ENCODE data around the gene CDH23. TPM values are rescaled to one million over a fixed set of nuclear protein-coding genes. Genes with fewer than 3 reads are reported as not detected.
A peak's percentile ranks its signal among the peaks of the same experiment; 100 is the strongest.

Gene CDH23
- total and polyA plus RNA-seq, 2 of the 8 experiments (the other 6 are each of a cell fraction or from before 2014, with no cell fraction given) = 1.9 to 4.9 TPM

- Histone ChIP-seq H3K27ac (ENCODE audit: low read depth, low read length) (no peak overlapping the region), H2AK5ac (ENCODE audit: low read depth, low read length) (no peak overlapping the region), H2BK5ac (ENCODE audit: low read depth, low read length) (no peak overlapping the region), H4K20me1 (replicated peaks in 1 of 2; ENCODE audit: control insufficient read depth in 1 of 2, insufficient read depth in 2 of 2, low read length in 2 of 2) (no peaks in the 10 kb centered on the region), H3K4me3 (ENCODE audit: extremely low read depth in 1 of 4, insufficient read depth in 2 of 4, low read depth in 3 of 4, low read length in 4 of 4) (no peak overlapping the region), H2BK20ac (ENCODE audit: low read length) (no peak overlapping the region), H2BK15ac (ENCODE audit: low read length) (0 out of 2 replicates have a peak overlapping the region, but pooled peaks have one; percentile 16), H3K27me3 (replicated peaks in 1 of 4; ENCODE audit: control insufficient read depth in 3 of 4, extremely low read depth in 1 of 4, insufficient read depth in 3 of 4, low read length in 3 of 4) (0 out of 7 replicates have a peak, but pooled peaks cover 0 to 2% (median 0%) of the 10 kb centered on the region in 4 experiments), H3K79me1 (ENCODE audit: low read depth, low read length) (no peaks in the 10 kb centered on the region), H3K36me3 (ENCODE audit: control insufficient read depth in 2 of 4, insufficient read depth in 4 of 4, low read length in 3 of 4) (no peaks in the 10 kb centered on the region), H2BK120ac (replicated peaks; ENCODE audit: low read depth, low read length) (no peak overlapping the region), H4K5ac (ENCODE audit: insufficient read length, low read depth, low read length) (no peak overlapping the region), H3K23me2 (ENCODE audit: low read depth, low read length) (no peaks in the 10 kb centered on the region; the same call in 1 of the 2 replicates), H2BK12ac (ENCODE audit: low read depth, low read length) (no peak overlapping the region), H3K9me3 (ENCODE audit: insufficient read depth in 2 of 2, low read depth in 1 of 2, low read length in 1 of 2) (no peaks in the 10 kb centered on the region), H2AFZ (ENCODE audit: low read length) (no peak overlapping the region), H3K79me2 (ENCODE audit: control insufficient read depth in 1 of 2, insufficient read depth in 2 of 2, low read length in 2 of 2) (no peaks in the 10 kb centered on the region), H3K4ac (replicated peaks; ENCODE audit: insufficient read length, low read depth, low read length) (no peak overlapping the region), H3K14ac (ENCODE audit: insufficient read length) (no peak overlapping the region), H3K56ac (replicated peaks; ENCODE audit: insufficient read length, low read depth, low read length) (no peak overlapping the region), H3K18ac (ENCODE audit: extremely low read depth, low read length) (no peak overlapping the region), H3K23ac (ENCODE audit: insufficient read length) (no peak overlapping the region), H3K9ac (replicated peaks in 1 of 4; ENCODE audit: extremely low read depth in 1 of 4, low read depth in 3 of 4, low read length in 3 of 4) (no peak overlapping the region), H3K4me1 (replicated peaks in 1 of 4; ENCODE audit: control insufficient read depth in 3 of 4, insufficient read depth in 4 of 4, low read length in 3 of 4) (peaks cover under 1 to 10% (median 2%) of the 10 kb centered on the region in 4 experiments), H4K91ac (replicated peaks; ENCODE audit: insufficient read length, low read length) (no peak overlapping the region), H4K8ac (ENCODE audit: extremely low read depth, insufficient read depth, low read length) (no peak overlapping the region), H3K4me2 (ENCODE audit: insufficient read depth in 1 of 2, low read depth in 2 of 2, low read length in 2 of 2) (no peak overlapping the region)
- no peak for FAIRE-seq
- POLR2A ChIA-PET (ENCODE audit: partially characterized antibody) = no interaction called here
- CTCF ChIA-PET (ENCODE audit: partially characterized antibody) = interaction anchor here (0.7 to 10.2 kb wide), 44 partner anchors 13 to 312 kb away, joined by 3 to 168 read pairs (median 7); partner anchors contain the start of genes C10orf105, CDH23 and SLC29A3
- DNase-seq (ENCODE audit: low read depth in 1 of 2, low spot score in 2 of 2) = no peak
- no peak for TF ChIP-seq HDAC6 (IDR thresholded peaks at IDR 0.05; ENCODE audit: low read depth, low read length)
- 0 out of 2 replicates have a peak, but pooled peaks have one; percentile 7 for TF ChIP-seq TEAD4 (IDR thresholded peaks at IDR 0.05; ENCODE audit: low read depth, low read length)
- 84% methylated on average over 5 of the region's 5 CpGs; no CpG with 5 or more reads in 1 of the 2 experiments for WGBS, 2 experiments (ENCODE audit: extremely low coverage in 1 of 2, insufficient coverage in 1 of 2, insufficient read length in 1 of 2, insufficient replicate concordance in 2 of 2, low coverage in 1 of 2, low lambda C conversion rate in 2 of 2, missing lambda C conversion rate in 1 of 2)
These were observed 172.3 kb downstream of the CDH23 start for GRCh38 chr10:71568896-71569492.
